ENCODE results near the gene TECPR1. TPM values are rescaled to one million over a fixed set of nuclear protein-coding genes. Genes with fewer than 3 reads are reported as not detected.

The TECPR1 gene
- total RNA-seq, 2 donors from 2014 or later: 40.7 to 53.0 TPM

DNA sequence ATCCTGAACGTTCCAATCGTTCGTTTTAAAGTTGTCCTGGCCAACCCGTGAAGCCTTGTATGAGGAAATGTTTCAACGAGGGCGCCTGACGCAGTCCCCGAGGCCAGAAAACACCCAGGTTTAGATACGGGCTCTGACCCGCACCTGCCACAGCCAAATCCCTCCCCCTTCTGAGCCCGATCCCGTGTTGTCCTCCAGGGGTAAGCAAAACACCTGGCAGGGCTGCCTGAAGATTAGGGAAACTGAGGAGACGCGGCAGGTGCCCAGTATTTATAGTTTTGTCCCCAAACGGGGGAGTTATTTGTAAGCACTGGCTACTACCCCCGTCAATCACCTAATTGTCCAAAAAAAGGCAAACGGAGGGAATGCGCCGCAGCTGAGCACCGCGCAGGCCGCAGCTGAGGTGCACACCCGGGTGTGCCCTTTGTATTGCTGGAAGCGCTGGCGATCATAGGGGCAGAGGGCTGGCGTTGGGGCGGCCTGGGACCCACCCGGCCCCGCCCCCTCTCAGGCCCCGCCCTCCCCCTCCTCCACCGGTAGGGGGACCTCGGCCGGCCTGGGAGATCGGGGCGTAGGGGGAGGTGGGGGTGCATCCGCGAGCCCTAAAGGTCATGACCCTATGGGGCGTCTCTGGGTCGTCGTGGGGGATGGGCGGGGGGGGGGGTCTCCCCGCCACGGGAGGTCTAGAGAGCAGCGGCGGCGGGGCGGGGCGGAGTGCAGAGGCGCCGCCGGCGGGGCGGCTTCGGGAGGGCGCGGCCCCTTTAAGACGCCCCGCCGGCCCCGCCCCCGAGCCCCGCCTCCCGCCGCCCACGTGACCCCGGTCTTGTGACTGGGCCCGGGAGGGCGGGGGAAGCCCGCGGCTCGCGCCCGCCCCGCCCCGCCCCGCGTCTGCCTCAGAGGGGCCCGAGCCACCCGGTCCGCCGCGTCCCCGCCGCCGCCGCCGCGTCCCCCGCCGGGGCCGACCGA is 29.0 kb upstream of the TECPR1 start, which contains the start of gene BRI3:
TSS of gene BRI3 (plus strand) at position 896 of the 966 bp plus-strand sequence. CDS start 110 bp downstream, outside the sequence.
- ATAC-seq (replicated peaks in 1 of 2) (peak; percentile 85 to 87), DNase-seq (peak; percentile 86 to 87)
- peaks cover 0 to 6% of the 10 kb centered on the region in 2 donors for H3K36me3 Mint-ChIP-seq (ENCODE audit: insufficient read depth in 2 of 2)
- H3K9me3 Mint-ChIP-seq: no peaks in the 10 kb centered on the region
- peaks cover 25% of the 10 kb centered on the region for H3K4me1 Mint-ChIP-seq (ENCODE audit: low read depth)
- peak within 1 kb of the TSS; percentile 87 to 88 for H3K4me3 Mint-ChIP-seq
- peak within 1 kb of the TSS; percentile 65 for H3K27ac Mint-ChIP-seq
- no peaks in the 10 kb centered on the region for H3K27me3 Mint-ChIP-seq (ENCODE audit: low read depth)

DNA sequence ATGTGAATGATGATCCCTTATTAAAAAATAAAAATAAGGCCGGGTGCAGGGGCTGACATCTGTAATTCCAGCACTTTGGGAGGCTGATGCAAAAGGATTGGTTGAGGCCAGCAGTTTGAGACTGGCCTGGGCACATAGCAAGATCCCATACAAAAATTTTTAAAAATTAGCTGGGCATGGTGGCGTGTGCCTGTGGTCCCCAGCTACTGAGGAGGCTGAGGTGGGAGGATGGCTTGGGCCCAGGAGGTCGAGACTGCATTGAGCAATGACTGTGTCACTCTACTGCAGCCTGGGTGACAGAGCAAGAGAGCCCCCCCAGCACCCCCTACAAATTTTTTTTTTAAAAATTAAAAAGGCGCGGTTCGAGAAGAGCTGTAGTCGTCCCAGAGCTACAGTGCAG is 28.3 kb upstream of the TECPR1 start:
- Mint-ChIP-seq H3K36me3 (ENCODE audit: insufficient read depth in 2 of 2) (peaks cover 0 to 6% of the 10 kb centered on the region in 2 donors), H3K9me3 (no peaks in the 10 kb centered on the region)
- ATAC-seq (replicated peaks in 1 of 2): no peak

DNA sequence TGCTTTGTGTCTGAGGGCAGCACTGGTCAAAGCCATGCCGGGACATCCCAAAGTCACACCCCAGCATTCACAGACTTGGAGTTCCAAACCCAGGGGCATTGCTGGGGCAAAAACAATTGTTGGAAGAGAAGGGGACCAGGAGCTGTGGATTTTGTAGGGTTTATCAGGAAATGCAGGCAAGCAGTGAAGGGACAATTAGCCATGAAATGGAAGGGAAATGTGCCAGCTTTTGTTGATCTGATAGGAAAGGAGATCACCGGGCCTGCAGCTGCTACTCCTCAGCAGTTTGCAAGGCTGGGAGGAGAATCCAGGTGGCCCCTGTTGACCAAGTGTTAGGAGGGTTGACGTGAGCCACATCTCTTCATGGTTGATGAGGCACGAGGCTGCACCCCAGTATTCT is 26.9 kb upstream of the TECPR1 start:
- peaks cover 13% of the 10 kb centered on the region for H3K4me1 Mint-ChIP-seq (ENCODE audit: low read depth)

More for the DNA sequence above, 28.3 kb upstream of the TECPR1 start:
- Mint-ChIP-seq H3K4me1 (ENCODE audit: low read depth) (peaks cover 25% of the 10 kb centered on the region), H3K27me3 (ENCODE audit: low read depth) (no peaks in the 10 kb centered on the region), H3K4me3 (peak overlapping the region; percentile 81 to 87), H3K27ac (no peak overlapping the region)
- DNase-seq: no peak

DNA sequence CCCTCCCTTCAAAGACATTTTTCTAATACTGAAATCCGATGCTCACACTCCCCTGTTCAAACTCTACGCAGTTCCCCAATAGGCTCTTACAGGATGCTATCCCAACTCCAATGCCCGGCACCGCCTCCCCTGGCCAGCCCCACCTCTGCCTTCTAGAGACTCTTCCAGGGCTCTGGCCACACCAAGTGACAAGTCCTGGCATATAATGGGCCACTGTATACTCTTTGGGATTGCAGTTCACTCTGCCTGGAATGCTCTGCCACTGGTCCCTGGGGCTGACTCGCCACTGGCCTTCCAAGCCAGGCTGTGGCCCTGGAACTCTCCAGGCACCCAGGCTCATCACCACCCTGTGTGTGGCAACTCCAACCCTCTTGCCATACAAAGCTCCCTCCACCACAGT is 26.4 kb upstream of the TECPR1 start:
- Mint-ChIP-seq H3K36me3 (ENCODE audit: insufficient read depth in 2 of 2) (peaks cover 0 to 4% of the 10 kb centered on the region in 2 donors), H3K9me3 (no peaks in the 10 kb centered on the region), H3K4me3 (no peak overlapping the region), H3K27me3 (ENCODE audit: low read depth) (no peaks in the 10 kb centered on the region), H3K27ac (no peak overlapping the region), H3K4me1 (ENCODE audit: low read depth) (peaks cover 12% of the 10 kb centered on the region)
- ATAC-seq (replicated peaks in 1 of 2) (no peak), DNase-seq (no peak)

More for the DNA sequence above, 26.9 kb upstream of the TECPR1 start:
- no peak for ATAC-seq (replicated peaks in 1 of 2)
- H3K4me3 Mint-ChIP-seq: no peak overlapping the region
- no peak overlapping the region for H3K27ac Mint-ChIP-seq
- DNase-seq: no peak
- no peaks in the 10 kb centered on the region for H3K27me3 Mint-ChIP-seq (ENCODE audit: low read depth)
- peaks cover 0 to 4% of the 10 kb centered on the region in 2 donors for H3K36me3 Mint-ChIP-seq (ENCODE audit: insufficient read depth in 2 of 2)
- no peaks in the 10 kb centered on the region for H3K9me3 Mint-ChIP-seq

DNA sequence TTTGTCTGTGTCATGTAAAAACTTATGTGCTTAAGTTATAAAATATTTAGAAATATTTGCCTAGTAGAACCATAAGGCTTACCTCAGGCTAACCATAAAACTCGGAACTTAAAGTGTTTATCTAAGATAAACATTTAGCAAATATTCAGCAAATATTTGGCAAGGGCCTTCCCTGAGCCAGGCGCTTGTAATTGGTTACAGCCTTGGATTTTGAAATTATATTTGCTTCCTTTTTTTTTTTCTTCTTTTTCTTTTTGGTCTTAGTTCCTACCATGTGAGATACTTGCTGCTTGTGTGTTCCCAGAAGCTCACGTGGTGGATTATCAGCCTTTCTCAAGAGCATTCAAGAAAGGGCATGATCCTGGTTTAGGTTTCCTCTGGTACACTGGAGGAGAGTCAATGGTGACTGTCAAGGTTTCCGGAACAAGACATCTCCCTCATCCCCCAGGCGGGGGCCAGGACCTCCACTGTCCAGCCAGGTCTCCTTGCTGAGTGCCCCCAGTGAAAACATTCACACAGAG is 24.3 kb upstream of the TECPR1 start:
- no peak for ATAC-seq (replicated peaks in 1 of 2)
- no peak overlapping the region for H3K4me3 Mint-ChIP-seq
- H3K9me3 Mint-ChIP-seq: no peaks in the 10 kb centered on the region
- H3K27ac Mint-ChIP-seq: no peak overlapping the region
- H3K4me1 Mint-ChIP-seq (ENCODE audit: low read depth): no peaks in the 10 kb centered on the region
- DNase-seq: no peak
- no peaks in the 10 kb centered on the region for H3K36me3 Mint-ChIP-seq (ENCODE audit: insufficient read depth in 2 of 2)
- no peaks in the 10 kb centered on the region for H3K27me3 Mint-ChIP-seq (ENCODE audit: low read depth)

DNA sequence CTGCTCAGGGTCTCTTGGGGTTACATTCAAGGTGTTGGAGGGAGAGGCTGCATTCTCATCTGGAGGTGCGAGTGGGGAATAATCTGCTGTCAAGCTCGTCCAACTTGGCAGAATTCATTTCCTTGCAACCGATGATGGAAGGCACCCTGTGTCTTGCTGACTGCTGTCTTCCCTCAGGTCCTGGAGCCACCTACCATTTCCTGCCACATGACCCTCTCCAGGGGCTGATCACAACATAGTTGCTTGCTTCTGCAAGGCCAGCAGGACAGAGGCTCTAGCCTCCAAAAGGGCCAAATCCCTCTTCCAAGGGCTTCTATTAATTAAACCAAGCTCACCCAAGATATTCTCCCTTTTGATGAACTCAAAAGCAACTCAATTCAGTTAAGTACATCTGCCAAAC is 15.3 kb upstream of the TECPR1 start:
- Mint-ChIP-seq H3K4me1 (ENCODE audit: low read depth) (peaks cover 6% of the 10 kb centered on the region), H3K36me3 (ENCODE audit: insufficient read depth in 2 of 2) (peaks cover 0 to 3% of the 10 kb centered on the region in 2 donors), H3K4me3 (no peak overlapping the region), H3K27me3 (ENCODE audit: low read depth) (no peaks in the 10 kb centered on the region), H3K9me3 (no peaks in the 10 kb centered on the region), H3K27ac (no peak overlapping the region)
- DNase-seq: no peak
- no peak for ATAC-seq (replicated peaks in 1 of 2)

DNA sequence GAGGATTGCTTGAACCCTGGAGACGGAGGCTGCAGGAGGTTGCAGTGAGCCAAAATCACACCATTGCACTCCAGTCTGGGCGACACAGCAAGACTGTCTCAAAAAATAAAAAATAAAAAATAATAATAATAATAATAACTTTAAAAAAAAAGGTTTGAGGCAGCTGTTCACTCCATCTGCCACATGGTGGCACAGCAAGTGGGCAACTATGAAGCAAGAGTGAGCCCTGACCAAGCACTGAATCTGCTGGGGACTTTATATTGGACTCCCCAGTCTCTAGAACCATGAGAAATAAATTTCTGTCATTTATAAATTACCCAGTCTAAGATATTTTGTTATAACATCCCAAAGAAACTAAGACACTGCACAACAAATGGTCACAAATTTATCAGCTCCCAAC is 14.8 kb upstream of the TECPR1 start:
- Mint-ChIP-seq H3K4me1 (ENCODE audit: low read depth) (peaks cover 6% of the 10 kb centered on the region), H3K4me3 (no peak overlapping the region), H3K9me3 (peaks cover 0 to 2% of the 10 kb centered on the region in 2 donors), H3K36me3 (ENCODE audit: insufficient read depth in 2 of 2) (peaks cover 2 to 5% of the 10 kb centered on the region in 2 donors), H3K27me3 (ENCODE audit: low read depth) (no peaks in the 10 kb centered on the region), H3K27ac (no peak overlapping the region)
- DNase-seq (no peak), ATAC-seq (replicated peaks in 1 of 2) (peak in 1 of 2 donors; percentile 47)

DNA sequence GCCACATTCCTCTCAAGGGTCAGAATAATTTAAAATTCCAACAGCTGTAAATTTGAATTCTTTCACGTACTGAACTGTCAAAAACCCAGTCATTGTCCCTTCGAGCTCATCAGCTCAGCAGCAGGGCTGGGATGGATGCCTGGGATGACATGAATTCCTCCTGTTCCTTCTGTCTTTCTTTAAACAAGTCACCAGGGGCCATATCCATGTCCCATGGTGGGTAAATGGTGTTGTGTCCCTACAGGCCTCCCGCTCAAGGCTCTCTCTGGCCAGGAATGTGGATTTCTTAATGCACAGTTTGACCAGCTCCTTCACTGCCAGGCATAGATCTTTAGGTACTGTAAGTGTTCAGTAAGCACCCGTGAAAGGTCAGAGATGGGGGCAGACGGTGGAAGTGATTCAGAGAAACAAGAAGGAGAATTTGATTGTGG is 13.8 kb upstream of the TECPR1 start:
- Mint-ChIP-seq H3K36me3 (ENCODE audit: insufficient read depth in 2 of 2) (peaks cover 2 to 8% of the 10 kb centered on the region in 2 donors), H3K27ac (no peak overlapping the region), H3K4me1 (ENCODE audit: low read depth) (peaks cover 6% of the 10 kb centered on the region)

DNA sequence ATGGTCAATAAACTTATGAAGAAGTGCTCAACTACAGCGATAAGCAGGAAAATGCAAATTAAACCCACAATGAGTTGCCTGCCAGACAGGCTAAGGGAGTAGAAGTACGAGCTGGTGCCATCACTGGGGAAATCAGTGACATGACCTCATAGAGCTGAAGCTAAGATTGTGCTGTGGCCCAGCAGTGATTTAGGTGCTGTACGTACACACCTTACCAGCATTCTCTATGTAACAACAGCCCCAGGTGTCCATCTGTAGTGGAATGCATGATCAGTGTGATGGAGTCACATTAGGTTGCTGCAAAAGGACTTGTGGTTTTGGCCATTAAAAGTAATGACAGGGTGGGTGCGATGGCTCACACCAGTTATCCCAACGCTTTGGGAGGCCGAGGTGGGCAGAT is 5.7 kb upstream of the TECPR1 start:
- Mint-ChIP-seq H3K27ac (no peak overlapping the region), H3K9me3 (peaks cover 0 to 2% of the 10 kb centered on the region in 2 donors), H3K4me1 (ENCODE audit: low read depth) (peaks cover 24% of the 10 kb centered on the region), H3K27me3 (ENCODE audit: low read depth) (no peaks in the 10 kb centered on the region), H3K4me3 (no peak overlapping the region), H3K36me3 (ENCODE audit: insufficient read depth in 2 of 2) (peaks cover 3 to 9% of the 10 kb centered on the region in 2 donors)
- no peak for DNase-seq
- ATAC-seq (replicated peaks in 1 of 2): no peak

More for the DNA sequence above, 13.8 kb upstream of the TECPR1 start:
- Mint-ChIP-seq H3K4me3 (no peak overlapping the region), H3K9me3 (peaks cover 0 to 2% of the 10 kb centered on the region in 2 donors), H3K27me3 (ENCODE audit: low read depth) (no peaks in the 10 kb centered on the region)
- ATAC-seq (replicated peaks in 1 of 2) (no peak), DNase-seq (no peak)

DNA sequence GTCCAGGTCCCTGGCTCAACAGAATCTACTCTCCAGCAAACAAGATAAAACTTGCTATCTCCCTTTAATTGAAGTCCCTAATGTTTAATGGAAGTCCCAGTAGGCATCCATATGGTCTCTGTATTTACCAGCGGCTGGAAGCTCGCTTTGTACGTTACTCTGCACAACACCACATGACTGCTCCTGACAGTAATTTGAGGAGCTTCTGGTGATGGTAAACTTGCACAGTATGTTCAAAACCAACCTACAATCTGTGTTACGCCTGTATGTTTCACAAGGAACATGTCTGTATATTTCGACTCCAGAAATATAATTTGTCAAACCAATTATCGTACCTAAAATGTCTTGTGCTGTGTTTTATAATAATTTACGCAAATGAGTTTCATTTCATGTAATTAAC is 4.4 kb upstream of the TECPR1 start:
- ATAC-seq (replicated peaks in 1 of 2): no peak
- Mint-ChIP-seq H3K27me3 (ENCODE audit: low read depth) (no peaks in the 10 kb centered on the region), H3K9me3 (no peaks in the 10 kb centered on the region), H3K4me1 (ENCODE audit: low read depth) (peaks cover 26% of the 10 kb centered on the region), H3K36me3 (ENCODE audit: insufficient read depth in 2 of 2) (peaks cover 3 to 4% of the 10 kb centered on the region in 2 donors), H3K27ac (peak overlapping the region; percentile 68), H3K4me3 (no peak overlapping the region)
- no peak for DNase-seq

DNA sequence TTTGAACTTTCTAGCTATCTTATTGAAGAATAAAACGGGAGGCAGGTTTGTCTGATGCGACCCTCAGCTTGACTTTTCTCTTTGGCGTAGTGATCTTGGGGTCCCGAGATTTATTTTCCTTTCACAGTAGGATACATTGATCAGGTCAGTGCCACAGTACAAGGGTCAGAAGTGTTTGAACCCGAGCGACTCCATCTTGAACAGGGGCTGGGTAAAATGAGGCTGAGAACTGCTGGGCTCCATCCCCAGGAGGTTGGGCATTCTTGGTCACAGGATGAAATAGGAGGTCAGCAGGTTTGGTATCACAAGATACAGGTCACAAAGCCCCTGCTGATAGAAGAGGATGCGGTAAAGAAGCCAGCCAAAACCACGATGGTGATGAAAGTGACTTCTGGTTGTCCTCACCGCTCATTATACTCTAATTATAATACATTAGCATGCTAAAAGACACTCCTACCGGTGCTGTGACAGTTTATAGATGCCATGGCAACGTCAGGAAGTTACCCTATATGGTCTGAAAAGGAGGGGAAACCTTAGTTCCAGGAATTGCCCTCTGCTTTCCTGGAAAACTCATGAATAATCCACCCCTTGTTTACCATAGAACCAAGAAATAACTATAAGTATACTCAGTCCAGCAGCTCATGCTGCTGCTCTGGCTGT is 3.0 kb upstream of the TECPR1 start:
- H3K9me3 Mint-ChIP-seq: no peaks in the 10 kb centered on the region
- H3K4me3 Mint-ChIP-seq: peak overlapping the region in 1 of 2 donors; percentile 44
- H3K4me1 Mint-ChIP-seq (ENCODE audit: low read depth): peaks cover 36% of the 10 kb centered on the region
- DNase-seq (peak; percentile 25 to 53), ATAC-seq (replicated peaks in 1 of 2) (peak in 1 of 2 donors; percentile 14)
- H3K36me3 Mint-ChIP-seq (ENCODE audit: insufficient read depth in 2 of 2): peaks cover 3 to 4% of the 10 kb centered on the region in 2 donors
- H3K27me3 Mint-ChIP-seq (ENCODE audit: low read depth): no peaks in the 10 kb centered on the region
- H3K27ac Mint-ChIP-seq: peak overlapping the region; percentile 52

DNA sequence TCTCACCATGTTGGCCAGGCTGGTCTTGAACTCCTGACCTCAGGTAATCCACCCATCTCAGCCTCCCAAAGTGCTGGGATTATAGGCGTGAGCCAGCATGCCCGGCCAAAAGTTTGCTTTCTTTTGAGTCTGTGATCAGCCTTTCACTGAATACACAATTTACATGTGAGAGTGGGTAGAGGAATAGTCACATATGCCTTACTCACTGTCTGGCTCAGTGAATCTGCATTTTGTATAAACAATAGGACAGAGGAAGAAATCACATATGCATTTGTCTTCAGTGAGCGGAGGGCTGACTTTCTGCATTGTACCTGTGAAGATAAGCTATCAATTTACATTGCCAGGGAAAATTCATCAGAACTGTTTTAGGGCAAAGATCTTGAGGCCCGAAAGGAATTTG is 2.5 kb upstream of the TECPR1 start:
- H3K27me3 Mint-ChIP-seq (ENCODE audit: low read depth): no peaks in the 10 kb centered on the region
- ATAC-seq (replicated peaks in 1 of 2) (no peak), DNase-seq (no peak)
- no peaks in the 10 kb centered on the region for H3K9me3 Mint-ChIP-seq
- H3K36me3 Mint-ChIP-seq (ENCODE audit: insufficient read depth in 2 of 2): peaks cover 4 to 6% of the 10 kb centered on the region in 2 donors
- peak overlapping the region; percentile 52 for H3K27ac Mint-ChIP-seq
- peaks cover 42% of the 10 kb centered on the region for H3K4me1 Mint-ChIP-seq (ENCODE audit: low read depth)
- H3K4me3 Mint-ChIP-seq: peak overlapping the region in 1 of 2 donors; percentile 44

Measured in activated T-cell treated with anti-CD3 and anti-CD28 coated beads, Interleukin-2, amount 50 U/mL, for 72 hours (primary cell).